ENCODE measurements around the gene ENOX1. TPM values are rescaled to one million over a fixed set of nuclear protein-coding genes. Genes with fewer than 3 reads are reported as not detected.

The ENOX1 gene
- polyA plus RNA-seq, 1 donor (not counting 4 experiments of a cell fraction or from before 2014, with no cell fraction given): 1.1 TPM

DNA sequence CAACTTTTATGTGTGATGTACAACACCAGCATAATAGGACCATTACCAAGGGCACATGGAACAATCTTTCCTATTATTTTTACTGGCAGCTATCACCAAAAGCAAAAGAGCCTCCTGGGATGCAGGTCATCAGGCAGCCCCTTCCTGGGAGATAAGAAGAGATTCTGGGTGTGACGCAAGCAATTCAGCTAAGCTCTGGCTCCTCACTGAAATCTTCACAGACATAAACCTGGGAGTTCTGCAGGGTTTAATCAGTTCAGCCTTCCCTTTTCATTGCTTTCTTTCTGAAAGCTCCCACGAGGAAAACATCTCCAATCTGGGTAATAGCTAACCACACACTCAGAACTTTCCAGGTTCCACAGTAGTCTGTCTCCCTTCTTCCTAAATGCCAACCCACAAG lies 341.1 kb downstream of the ENOX1 start:
- no peaks in the 10 kb centered on the region for H3K9me1 ChIP-seq (ENCODE audit: control insufficient read depth, extremely low read depth, insufficient read depth, low read length)
- DNase-seq (ENCODE audit: low read depth, low spot score) (no peak), FAIRE-seq (no peak)
- H3K4me3 ChIP-seq (ENCODE audit: control insufficient read depth in 2 of 3, extremely low read depth in 1 of 3, insufficient read depth in 2 of 3, low read depth in 1 of 3, low read length in 3 of 3): no peak overlapping the region
- no peak overlapping the region for H3K9ac ChIP-seq (ENCODE audit: control insufficient read depth, extremely low read depth, insufficient read depth, low read length)
- no peaks in the 10 kb centered on the region for H4K20me1 ChIP-seq (ENCODE audit: control insufficient read depth, extremely low read depth, insufficient read depth, low read length)
- H3K9me3 ChIP-seq (ENCODE audit: control insufficient read depth, low read depth, low read length): no peaks in the 10 kb centered on the region
- no peaks in the 10 kb centered on the region for H3K36me3 ChIP-seq (ENCODE audit: control insufficient read depth in 2 of 2, extremely low read depth in 1 of 2, insufficient read depth in 2 of 2, low read length in 2 of 2)
- no peak overlapping the region for H3K4me2 ChIP-seq (ENCODE audit: control insufficient read depth, extremely low read depth, insufficient read depth, low read depth, low read length)
- H3K27me3 ChIP-seq (ENCODE audit: control insufficient read depth, extremely low read depth, insufficient read depth, low read length): no peaks in the 10 kb centered on the region
- no peaks in the 10 kb centered on the region for H3K79me2 ChIP-seq (ENCODE audit: control insufficient read depth, insufficient read depth, low read length)
- no peaks in the 10 kb centered on the region for H3K4me1 ChIP-seq (ENCODE audit: control insufficient read depth, extremely low read depth, insufficient read depth, low read length)
- H2AFZ ChIP-seq (ENCODE audit: control insufficient read depth, low read length): no peak overlapping the region
- TF ChIP-seq CTCF (optimal IDR thresholded peaks at IDR 0.05 in 1 of 3, IDR thresholded peaks at IDR 0.05 in 1 of 3, conservative IDR thresholded peaks at IDR 0.05 in 1 of 3; ENCODE audit: extremely low read depth in 1 of 3, insufficient read depth in 2 of 3, low read length in 3 of 3) (no peak), EZH2 (IDR thresholded peaks at IDR 0.05; ENCODE audit: low read length) (no peak)
- no peak overlapping the region for H3K27ac ChIP-seq (ENCODE audit: control insufficient read depth, insufficient read depth, low read length)
- dilution Hi-C loops (cut with MboI; ENCODE audit: extremely low pct_ligation_motif_present, low sequenced_read_pairs): no loop called here

DNA sequence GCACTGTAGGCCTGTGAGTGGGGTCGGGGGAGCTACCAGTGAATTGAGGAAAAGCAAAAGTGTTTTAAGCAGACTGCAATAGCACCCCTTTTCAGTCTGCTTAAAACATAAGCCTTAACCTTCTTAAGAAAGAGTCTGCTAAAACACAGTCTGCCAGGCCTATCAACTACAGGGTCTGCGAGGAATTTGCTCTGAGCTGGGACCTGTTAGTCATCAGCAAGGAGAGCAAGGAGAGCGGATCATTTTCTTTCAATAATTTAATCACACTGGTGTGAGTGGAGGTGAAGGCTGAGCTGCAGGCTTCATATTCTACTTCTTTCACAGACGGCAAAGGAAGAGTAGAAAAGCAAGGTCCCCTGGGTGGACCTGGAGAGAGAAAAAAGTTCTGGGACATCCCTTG lies 342.7 kb downstream of the ENOX1 start:
- Histone ChIP-seq H4K20me1 (ENCODE audit: control insufficient read depth, extremely low read depth, insufficient read depth, low read length) (no peaks in the 10 kb centered on the region), H3K79me2 (ENCODE audit: control insufficient read depth, insufficient read depth, low read length) (no peaks in the 10 kb centered on the region), H3K4me3 (ENCODE audit: control insufficient read depth in 2 of 3, extremely low read depth in 1 of 3, insufficient read depth in 2 of 3, low read depth in 1 of 3, low read length in 3 of 3) (no peak overlapping the region), H3K27ac (ENCODE audit: control insufficient read depth, insufficient read depth, low read length) (no peak overlapping the region), H3K27me3 (ENCODE audit: control insufficient read depth, extremely low read depth, insufficient read depth, low read length) (no peaks in the 10 kb centered on the region), H3K4me1 (ENCODE audit: control insufficient read depth, extremely low read depth, insufficient read depth, low read length) (no peaks in the 10 kb centered on the region), H3K36me3 (ENCODE audit: control insufficient read depth in 2 of 2, extremely low read depth in 1 of 2, insufficient read depth in 2 of 2, low read length in 2 of 2) (no peaks in the 10 kb centered on the region), H3K9me1 (ENCODE audit: control insufficient read depth, extremely low read depth, insufficient read depth, low read length) (no peaks in the 10 kb centered on the region), H3K9me3 (ENCODE audit: control insufficient read depth, low read depth, low read length) (no peaks in the 10 kb centered on the region), H2AFZ (ENCODE audit: control insufficient read depth, low read length) (no peak overlapping the region), H3K9ac (ENCODE audit: control insufficient read depth, extremely low read depth, insufficient read depth, low read length) (no peak overlapping the region), H3K4me2 (ENCODE audit: control insufficient read depth, extremely low read depth, insufficient read depth, low read depth, low read length) (no peak overlapping the region)
- DNase-seq (ENCODE audit: low read depth, low spot score) (no peak), FAIRE-seq (no peak)
- no peak for TF ChIP-seq EZH2 (IDR thresholded peaks at IDR 0.05; ENCODE audit: low read length)
- dilution Hi-C loops (cut with MboI; ENCODE audit: extremely low pct_ligation_motif_present, low sequenced_read_pairs): no loop called here

GRCh38 chr13:43441899-43442499 lies 344.8 kb downstream of the ENOX1 start:
- Histone ChIP-seq H3K27me3 (ENCODE audit: control insufficient read depth, extremely low read depth, insufficient read depth, low read length) (no peaks in the 10 kb centered on the region), H3K27ac (ENCODE audit: control insufficient read depth, insufficient read depth, low read length) (no peak overlapping the region), H3K4me2 (ENCODE audit: control insufficient read depth, extremely low read depth, insufficient read depth, low read depth, low read length) (no peak overlapping the region), H2AFZ (ENCODE audit: control insufficient read depth, low read length) (no peak overlapping the region), H4K20me1 (ENCODE audit: control insufficient read depth, extremely low read depth, insufficient read depth, low read length) (no peaks in the 10 kb centered on the region), H3K4me3 (ENCODE audit: control insufficient read depth in 2 of 3, extremely low read depth in 1 of 3, insufficient read depth in 2 of 3, low read depth in 1 of 3, low read length in 3 of 3) (no peak overlapping the region), H3K36me3 (ENCODE audit: control insufficient read depth in 2 of 2, extremely low read depth in 1 of 2, insufficient read depth in 2 of 2, low read length in 2 of 2) (no peaks in the 10 kb centered on the region), H3K9ac (ENCODE audit: control insufficient read depth, extremely low read depth, insufficient read depth, low read length) (no peak overlapping the region), H3K9me3 (ENCODE audit: control insufficient read depth, low read depth, low read length) (no peaks in the 10 kb centered on the region), H3K79me2 (ENCODE audit: control insufficient read depth, insufficient read depth, low read length) (no peaks in the 10 kb centered on the region), H3K9me1 (ENCODE audit: control insufficient read depth, extremely low read depth, insufficient read depth, low read length) (no peaks in the 10 kb centered on the region), H3K4me1 (ENCODE audit: control insufficient read depth, extremely low read depth, insufficient read depth, low read length) (no peaks in the 10 kb centered on the region)
- DNase-seq (ENCODE audit: low read depth, low spot score) (no peak), FAIRE-seq (no peak)
- dilution Hi-C loops (cut with MboI; ENCODE audit: extremely low pct_ligation_motif_present, low sequenced_read_pairs): no loop called here
- no peak for TF ChIP-seq EZH2 (IDR thresholded peaks at IDR 0.05; ENCODE audit: low read length)
- TF ChIP-seq CTCF (optimal IDR thresholded peaks at IDR 0.05 in 1 of 3, IDR thresholded peaks at IDR 0.05 in 1 of 3, conservative IDR thresholded peaks at IDR 0.05 in 1 of 3; ENCODE audit: extremely low read depth in 1 of 3, insufficient read depth in 2 of 3, low read length in 3 of 3): no peak

Data from keratinocyte (primary cell).